ENCODE results near the gene SLC6A3. TPM values are rescaled to one million over a fixed set of nuclear protein-coding genes. Genes with fewer than 3 reads are reported as not detected.
"Not testable (repeated sequence)": the region's sequence is repeated elsewhere in the genome, so short reads cannot be mapped to it uniquely, and the experiment has no call there.

The SLC6A3 gene
- total RNA-seq, 2 experiments from 2014 or later: not detected

- no peak for ATAC-seq
- TF ChIP-seq CTCF (IDR thresholded peaks at IDR 0.05): no peak
- POLR2A ChIA-PET: no interaction called here
- Mint-ChIP-seq H3K9me3 (no peaks in the 10 kb centered on the region), H3K36me3 (ENCODE audit: low read depth) (no peaks in the 10 kb centered on the region), H3K4me1 (ENCODE audit: low read depth) (peaks cover 6% of the 10 kb centered on the region), H3K27ac (no peak overlapping the region), H3K4me3 (no peak overlapping the region), H3K27me3 (peaks cover 1% of the 10 kb centered on the region)
- CTCF ChIA-PET: interaction anchor here (1.0 kb wide), 1 partner anchor 266 kb away, joined by 3 read pairs; no protein-coding TSS in a partner anchor
- intact Hi-C loops (cut with micrococcal nuclease): no loop called here
- DNase-seq: no peak
These were observed 68.3 kb downstream of the SLC6A3 start for GRCh38 chr5:1376981-1377380.

GRCh38 chr5:1375871-1376810, 69.1 kb downstream of the SLC6A3 start:
- CTCF ChIA-PET: no interaction called here
- Mint-ChIP-seq H3K4me1 (ENCODE audit: low read depth) (peaks cover 6% of the 10 kb centered on the region), H3K36me3 (ENCODE audit: low read depth) (no peaks in the 10 kb centered on the region), H3K9me3 (no peaks in the 10 kb centered on the region), H3K4me3 (no peak overlapping the region), H3K27ac (no peak overlapping the region), H3K27me3 (peaks cover 1% of the 10 kb centered on the region)
- no peak for TF ChIP-seq CTCF (IDR thresholded peaks at IDR 0.05)
- ATAC-seq (no peak), DNase-seq (no peak)
- intact Hi-C loops (cut with micrococcal nuclease): no loop called here
- POLR2A ChIA-PET: interaction anchor here (1.2 kb wide), 1 partner anchor 31 kb away, joined by 3 read pairs; no protein-coding TSS in a partner anchor

GRCh38 chr5:1374679-1375055, 70.6 kb downstream of the SLC6A3 start:
- no peaks in the 10 kb centered on the region for H3K4me1 Mint-ChIP-seq (ENCODE audit: low read depth)
- H3K4me3 Mint-ChIP-seq: no peak overlapping the region
- H3K9me3 Mint-ChIP-seq: no peaks in the 10 kb centered on the region
- no peak overlapping the region for H3K27ac Mint-ChIP-seq
- DNase-seq (no peak), ATAC-seq (no peak)
- intact Hi-C loops (cut with micrococcal nuclease): no loop called here
- H3K27me3 Mint-ChIP-seq: peaks cover under 1% of the 10 kb centered on the region
- ChIA-PET CTCF (no interaction called here), POLR2A (interaction anchor here (1.2 kb wide), 1 partner anchor 29 kb away, joined by 3 read pairs; no protein-coding TSS in a partner anchor)
- TF ChIP-seq CTCF (IDR thresholded peaks at IDR 0.05): no peak
- no peaks in the 10 kb centered on the region for H3K36me3 Mint-ChIP-seq (ENCODE audit: low read depth)

- Mint-ChIP-seq H3K9me3 (no peaks in the 10 kb centered on the region), H3K27ac (no peak overlapping the region), H3K4me3 (no peak overlapping the region), H3K4me1 (ENCODE audit: low read depth) (no peaks in the 10 kb centered on the region), H3K36me3 (ENCODE audit: low read depth) (no peaks in the 10 kb centered on the region), H3K27me3 (no peaks in the 10 kb centered on the region)
- DNase-seq (no peak), ATAC-seq (no peak)
- ChIA-PET CTCF (no interaction called here), POLR2A (no interaction called here)
- TF ChIP-seq CTCF (IDR thresholded peaks at IDR 0.05): no peak
- intact Hi-C loops (cut with micrococcal nuclease): no loop called here
These were observed 71.1 kb downstream of the SLC6A3 start for GRCh38 chr5:1374030-1374678.

GRCh38 chr5:1371972-1372342, 73.3 kb downstream of the SLC6A3 start:
- H3K4me3 Mint-ChIP-seq; H3K4me1 Mint-ChIP-seq (ENCODE audit: low read depth); ATAC-seq; H3K36me3 Mint-ChIP-seq (ENCODE audit: low read depth); H3K27ac Mint-ChIP-seq; DNase-seq; H3K9me3 Mint-ChIP-seq; intact Hi-C loops (cut with micrococcal nuclease); POLR2A ChIA-PET; H3K27me3 Mint-ChIP-seq: not testable (repeated sequence)
- CTCF ChIA-PET: interaction anchor here (0.7 to 2.6 kb wide), 2 partner anchors 8 to 11 kb away, joined by 3 to 12 read pairs; no protein-coding TSS in a partner anchor
